Heart left ventricle (tissue), 16 donors: ENCODE measurements around the gene CACNG8. TPM values are rescaled to one million over a fixed set of nuclear protein-coding genes. Genes with fewer than 3 reads are reported as not detected.
A peak's percentile ranks its signal among the peaks of the same experiment; 100 is the strongest.

Experiments
- ATAC-seq, 4 donors: fragments of 200-7000 bp; cut with Tn5 transposase; one replicate each; pipeline ENCODE4 v1.9.1; 2020 to 2022; ENCODE audit warnings: moderate library complexity in 4 of 4, mild to moderate bottlenecking in 3 of 4, moderate number of reproducible peaks in 1 of 4
- DNase-seq, 5 donors: peaks; one replicate each; pipeline ENCODE4 v3.0.0-alpha.2; 2020
- H3K27ac ChIP-seq, 12 donors: fragments of 200-600 bp; sonication (generic) in 4 of 12; one replicate each; pipeline versions ENCODE4 v1.5.0 to v1.8.0; 2016 to 2022; ENCODE audit warnings: mild to moderate bottlenecking in 2 of 12
- H3K27me3 ChIP-seq, 9 donors: fragments of 200-600 bp; sonication (generic) in 2 of 9; one replicate each; pipeline versions ENCODE4 v1.5.1 to v1.8.0; 2016 to 2022; ENCODE audit warnings: mild to moderate bottlenecking in 3 of 9
- H3K36me3 ChIP-seq, 9 donors: fragments of 200-600 bp; sonication (generic) in 2 of 9; one replicate each; pipeline versions ENCODE4 v1.5.0 to v1.8.0; 2018 to 2022; ENCODE audit warnings: mild to moderate bottlenecking in 2 of 9
- H3K4me1 ChIP-seq, 12 donors: fragments of 200-600 bp; sonication (generic) in 4 of 12; one replicate each; pipeline versions ENCODE4 v1.5.0 to v1.8.0; 2016 to 2022; ENCODE audit warnings: mild to moderate bottlenecking in 3 of 12
- H3K4me3 ChIP-seq, 12 donors: fragments of 200-600 bp; sonication (generic) in 4 of 12; one replicate each; pipeline versions ENCODE4 v1.5.0 to v1.8.0; 2017 to 2022; ENCODE audit warnings: mild to moderate bottlenecking in 9 of 12, moderate library complexity in 4 of 12
- H3K9me3 ChIP-seq, 12 donors: fragments of 200-600 bp; sonication (generic) in 4 of 12; one replicate each; pipeline versions ENCODE4 v1.5.0 to v1.8.0; 2016 to 2022; ENCODE audit warnings: mild to moderate bottlenecking in 1 of 12
- POLR2A ChIP-seq, 2 donors: fragments of 450-650 bp; IDR thresholded peaks; one replicate each; pipeline ENCODE4 v1.6.1; 2017; ENCODE audit warnings: antibody characterized with exemption in 2 of 2, mild to moderate bottlenecking in 2 of 2, moderate library complexity in 2 of 2
- WGBS, 4 donors: extraction: QIAGEN DNeasy Blood & Tissue Kit in 2 of 4; methylation state at CpG; one replicate each; pipeline versions ENCODE4 v1.1.5 to v1.1.7; 2013 to 2018; 5-methylcytosine and 5-hydroxymethylcytosine counted together
- intact Hi-C, 10 donors: fragments of 100-400 bp; cut with DNase I; formaldehyde crosslinking; loops; one replicate each; pipeline versions ENCODE4 v1.11.1 to v1.14.2; 2022
- polyA plus RNA-seq, 2 donors: library from polyadenylated mRNA; stranded (reverse); fragments of 200-250 nt; gene quantifications; one replicate each; pipeline ENCODE4 v1.2.3, GENCODE V29; 2013
- total RNA-seq, 9 donors: library from RNA; depleted of rRNA in 2 of 9; stranded (reverse); fragments of >200 nt in 2 of 9; fragmentation: NEBNext Ultra II Directional in 3 of 9; extraction: Animal tissue kit (Norgen Biotek cat#: 25700) in 3 of 9; gene quantifications; one replicate each; pipeline versions ENCODE4 v1.1.0 to v1.2.4, GENCODE V29; 2016 to 2023
- TF ChIP-seq, protein P1 (sequence below), 12 donors: fragments of 200-600 bp; sonication (generic) in 4 of 12; IDR thresholded peaks; one replicate each; pipeline versions ENCODE4 v1.5.0 to v1.8.0; 2018 to 2022; ENCODE audit warnings: antibody characterized with exemption in 12 of 12, mild to moderate bottlenecking in 5 of 12
- donor health status: ischemic (EF 13 %, LVEDD 7.1; RV severe dilation, severe dysfunction).
- donor health status: healthy with polysubstance abuse.
- donor health status: DM: no; HTN: yes; CAD: no.
- donor health status: DM: no; HTN: no; CAD: no.
- donor health status: ischemic (EF 25% LVEDD 6.9; RV normal size, moderate dysfunction).
- donor health status: ischemic (EF 25% LVEDD 5.7; RV mildly dilated, moderate dysfunction).
- donor health status: healthy.
- donor health status: DM: yes; HTN: yes; CAD: no.
- donor health status: ischemic (EF 35%, LVEDD 5.7; RV mildly dilated, moderate dysfunction).
- donor health status: nonischemic (EF 11% LVEDD 7.7; RV severe dilation, severe dysfunction).
- donor health status: DM: yes; HTN: yes; CAD: no.
- donor health status: PGD.
- donor health status: ischemic (EF 29% LVEDD 5.4; RV normal size, mild dysfunction).
- donor health status: nonischemic (EF 23%, LVEDD 6.1; RV moderate dilation, normal function).

Gene CACNG8
- total and polyA plus RNA-seq, 11 donors, result 0.02 to 0.22 (median 0.10) TPM; not detected in 4

- no peaks in the 10 kb centered on the region for H3K9me3 ChIP-seq
- H3K27me3 ChIP-seq, result peaks cover 0 to 3% (median 0%) of the 10 kb centered on the region in 9 donors
- H3K36me3 ChIP-seq, result no peaks in the 10 kb centered on the region
- WGBS, 4 donors, result 34 to 42% (median 38%) methylated on average over 8 of the region's 8 CpGs
- peak in 1 of 5 donors; percentile 42 for DNase-seq
- H3K27ac ChIP-seq, result no peak overlapping the region
- no peak for TF ChIP-seq POLR2A (IDR thresholded peaks at IDR 0.05)
- TF ChIP-seq, protein P1, sequence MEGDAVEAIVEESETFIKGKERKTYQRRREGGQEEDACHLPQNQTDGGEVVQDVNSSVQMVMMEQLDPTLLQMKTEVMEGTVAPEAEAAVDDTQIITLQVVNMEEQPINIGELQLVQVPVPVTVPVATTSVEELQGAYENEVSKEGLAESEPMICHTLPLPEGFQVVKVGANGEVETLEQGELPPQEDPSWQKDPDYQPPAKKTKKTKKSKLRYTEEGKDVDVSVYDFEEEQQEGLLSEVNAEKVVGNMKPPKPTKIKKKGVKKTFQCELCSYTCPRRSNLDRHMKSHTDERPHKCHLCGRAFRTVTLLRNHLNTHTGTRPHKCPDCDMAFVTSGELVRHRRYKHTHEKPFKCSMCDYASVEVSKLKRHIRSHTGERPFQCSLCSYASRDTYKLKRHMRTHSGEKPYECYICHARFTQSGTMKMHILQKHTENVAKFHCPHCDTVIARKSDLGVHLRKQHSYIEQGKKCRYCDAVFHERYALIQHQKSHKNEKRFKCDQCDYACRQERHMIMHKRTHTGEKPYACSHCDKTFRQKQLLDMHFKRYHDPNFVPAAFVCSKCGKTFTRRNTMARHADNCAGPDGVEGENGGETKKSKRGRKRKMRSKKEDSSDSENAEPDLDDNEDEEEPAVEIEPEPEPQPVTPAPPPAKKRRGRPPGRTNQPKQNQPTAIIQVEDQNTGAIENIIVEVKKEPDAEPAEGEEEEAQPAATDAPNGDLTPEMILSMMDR (IDR thresholded peaks at IDR 0.05), result no peak
- intact Hi-C loops, result no loop called here
- H3K4me3 ChIP-seq, result no peak overlapping the region
- no peaks in the 10 kb centered on the region for H3K4me1 ChIP-seq
- ATAC-seq, result no peak
Observed at GRCh38 chr19:53927739-53928138, 35.0 kb upstream of the CACNG8 start.

DNA sequence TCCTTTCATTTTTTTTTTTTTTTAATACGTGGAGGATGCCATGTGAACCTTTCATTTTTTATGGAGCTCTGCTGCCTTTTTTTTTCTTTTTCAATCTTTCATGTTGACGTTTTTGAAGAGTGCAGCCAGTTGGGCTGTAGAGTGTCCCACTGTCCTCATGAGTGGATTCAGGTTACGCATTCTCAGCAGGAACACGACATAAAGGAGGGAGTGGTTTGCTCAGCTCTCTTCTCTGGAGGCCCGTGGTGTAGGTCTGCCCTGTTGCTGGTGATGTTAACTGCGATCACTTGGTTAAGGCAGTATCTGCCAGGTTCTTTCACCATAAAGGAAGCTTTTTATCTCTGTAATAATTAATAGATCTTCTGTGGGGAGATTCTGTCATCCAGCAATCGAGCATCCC, 26.7 kb upstream of the CACNG8 start:
- Histone ChIP-seq H3K9me3 (peaks cover 0 to 2% (median 0%) of the 10 kb centered on the region in 12 donors), H3K27me3 (peaks cover 0 to 32% (median 12%) of the 10 kb centered on the region in 9 donors), H3K4me3 (no peak overlapping the region), H3K27ac (no peak overlapping the region), H3K36me3 (no peaks in the 10 kb centered on the region), H3K4me1 (no peaks in the 10 kb centered on the region)
- WGBS, 4 donors, result 49 to 55% (median 51%) methylated on average over 7 of the region's 7 CpGs
- DNase-seq (no peak), ATAC-seq (no peak)
- intact Hi-C loops, result loop anchor here in 1 of 10 donors (10.0 kb wide), 1 partner anchor 69 kb away; no protein-coding TSS in a partner anchor
- TF ChIP-seq, protein P1 (IDR thresholded peaks at IDR 0.05), result no peak
- no peak for TF ChIP-seq POLR2A (IDR thresholded peaks at IDR 0.05)

DNA sequence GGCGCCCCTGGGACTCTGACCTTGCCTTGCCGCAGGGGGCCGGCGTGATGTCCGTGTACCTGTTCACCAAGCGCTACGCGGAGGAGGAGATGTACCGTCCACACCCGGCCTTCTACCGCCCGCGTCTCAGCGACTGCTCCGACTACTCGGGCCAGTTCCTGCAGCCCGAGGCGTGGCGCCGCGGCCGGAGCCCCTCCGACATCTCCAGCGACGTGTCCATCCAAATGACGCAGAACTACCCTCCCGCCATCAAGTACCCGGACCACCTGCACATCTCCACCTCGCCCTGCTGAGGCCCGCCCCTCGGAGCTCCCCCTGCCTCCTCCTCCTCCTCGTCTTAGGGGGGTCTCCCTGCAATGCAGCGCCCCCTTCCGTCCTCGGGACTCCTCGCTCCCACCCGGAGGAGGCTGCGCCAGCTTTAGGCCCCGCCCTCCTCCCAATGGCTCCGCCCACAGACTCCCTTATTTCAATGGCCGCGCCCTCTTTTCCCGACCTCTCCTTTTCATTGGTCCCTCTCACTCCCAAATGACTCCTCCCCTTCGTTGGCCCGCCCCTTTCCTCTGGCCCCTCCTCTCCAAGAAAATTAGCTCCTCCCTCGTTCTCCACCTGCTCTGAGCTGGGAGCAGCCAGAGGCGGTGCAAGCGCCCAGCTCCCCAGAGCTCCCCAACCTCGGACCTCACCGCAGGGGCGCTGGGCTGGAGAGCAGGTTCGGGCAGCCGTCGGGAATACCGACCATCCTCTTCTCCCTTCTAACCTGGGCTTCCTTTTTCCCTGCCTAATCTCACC, 20.5 kb upstream of the CACNG8 start:
- Histone ChIP-seq H3K4me1 (no peaks in the 10 kb centered on the region), H3K4me3 (no peak overlapping the region), H3K27me3 (peaks cover 13 to 72% (median 41%) of the 10 kb centered on the region in 9 donors), H3K36me3 (no peaks in the 10 kb centered on the region), H3K27ac (no peak overlapping the region), H3K9me3 (peaks cover 0 to 2% (median 0%) of the 10 kb centered on the region in 12 donors)
- intact Hi-C loops, result no loop called here
- DNase-seq (no peak), ATAC-seq (no peak)
- 4 to 7% (median 5%) methylated on average over 55 of the region's 55 CpGs for WGBS, 4 donors
- TF ChIP-seq, protein P1 (IDR thresholded peaks at IDR 0.05), result no peak
- TF ChIP-seq POLR2A (IDR thresholded peaks at IDR 0.05), result no peak

DNA sequence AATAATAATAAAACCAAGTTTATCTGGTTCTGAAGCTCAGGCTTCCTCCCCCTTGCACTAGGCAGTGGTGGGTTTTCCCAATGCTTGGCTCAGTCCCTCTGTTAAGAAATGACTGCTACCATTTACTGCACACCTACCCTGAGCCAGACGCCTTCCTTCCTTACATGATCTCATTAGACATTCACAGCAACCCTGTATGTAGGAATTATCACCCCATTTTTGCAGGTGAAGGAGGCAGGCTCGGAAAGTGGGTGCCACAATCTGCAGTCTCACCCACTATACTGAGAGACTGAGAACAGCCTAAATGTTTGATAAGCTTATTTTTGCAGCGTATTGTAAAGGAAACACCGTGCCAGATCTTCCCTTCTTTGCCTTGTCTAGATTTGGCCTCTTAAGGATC, 18.3 kb upstream of the CACNG8 start:
- Histone ChIP-seq H3K4me1 (no peaks in the 10 kb centered on the region), H3K27me3 (peaks cover 13 to 85% (median 44%) of the 10 kb centered on the region in 9 donors), H3K36me3 (no peaks in the 10 kb centered on the region), H3K27ac (no peak overlapping the region), H3K9me3 (peaks cover 0 to 1% (median 0%) of the 10 kb centered on the region in 12 donors), H3K4me3 (no peak overlapping the region)
- DNase-seq (no peak), ATAC-seq (no peak)
- intact Hi-C loops, result no loop called here
- WGBS, 4 donors, result 70 to 79% (median 76%) methylated on average over 4 of the region's 4 CpGs
- TF ChIP-seq POLR2A (IDR thresholded peaks at IDR 0.05), result no peak
- TF ChIP-seq, protein P1 (IDR thresholded peaks at IDR 0.05), result no peak
